ENCODE measurements around the gene SFTPB.

The SFTPB gene

DNA sequence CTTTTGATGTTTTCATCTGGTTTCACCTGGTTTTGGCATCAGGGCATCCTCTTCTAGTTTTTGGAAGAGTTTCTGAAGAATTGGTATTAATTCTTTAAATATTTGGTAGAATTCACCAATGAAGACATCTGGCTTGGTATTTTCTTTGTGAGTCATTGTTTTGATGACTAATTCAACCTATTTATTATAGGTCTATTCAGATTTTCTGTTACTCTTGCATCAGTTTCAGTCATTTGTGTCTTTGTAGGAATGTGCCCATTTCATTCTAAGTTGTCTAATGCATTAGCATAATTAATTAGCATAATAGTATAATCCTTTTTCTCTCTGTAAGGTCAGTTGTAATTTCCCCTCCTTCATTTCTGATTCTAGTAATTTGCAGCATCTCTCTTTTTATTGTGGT, 34.2 kb upstream of the SFTPB start:
- no peak for DNase-seq (ENCODE audit: low read depth)

GRCh38 chr2:85699325-85699724, 31.3 kb upstream of the SFTPB start:
- no peak for DNase-seq (ENCODE audit: low read depth)

DNA sequence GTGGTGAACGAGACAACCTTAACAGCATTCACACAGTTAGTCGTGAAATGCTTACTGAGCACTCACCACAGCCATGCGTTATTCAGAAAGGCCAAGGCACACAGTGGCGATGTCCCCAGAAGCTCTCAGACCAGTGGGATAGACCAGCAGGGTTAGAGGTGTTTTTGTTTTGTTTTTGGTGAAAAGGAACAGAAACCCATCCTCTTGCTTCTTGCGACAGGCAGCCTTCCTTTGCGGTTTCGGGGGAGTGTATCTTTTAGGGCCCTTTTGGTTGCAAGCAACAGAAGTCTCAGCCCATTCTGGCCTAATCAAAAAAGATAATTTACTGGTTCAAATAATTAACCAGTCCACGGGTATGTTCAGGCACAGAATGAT, 30.9 kb upstream of the SFTPB start:
- no peak for DNase-seq (ENCODE audit: low read depth)

DNA sequence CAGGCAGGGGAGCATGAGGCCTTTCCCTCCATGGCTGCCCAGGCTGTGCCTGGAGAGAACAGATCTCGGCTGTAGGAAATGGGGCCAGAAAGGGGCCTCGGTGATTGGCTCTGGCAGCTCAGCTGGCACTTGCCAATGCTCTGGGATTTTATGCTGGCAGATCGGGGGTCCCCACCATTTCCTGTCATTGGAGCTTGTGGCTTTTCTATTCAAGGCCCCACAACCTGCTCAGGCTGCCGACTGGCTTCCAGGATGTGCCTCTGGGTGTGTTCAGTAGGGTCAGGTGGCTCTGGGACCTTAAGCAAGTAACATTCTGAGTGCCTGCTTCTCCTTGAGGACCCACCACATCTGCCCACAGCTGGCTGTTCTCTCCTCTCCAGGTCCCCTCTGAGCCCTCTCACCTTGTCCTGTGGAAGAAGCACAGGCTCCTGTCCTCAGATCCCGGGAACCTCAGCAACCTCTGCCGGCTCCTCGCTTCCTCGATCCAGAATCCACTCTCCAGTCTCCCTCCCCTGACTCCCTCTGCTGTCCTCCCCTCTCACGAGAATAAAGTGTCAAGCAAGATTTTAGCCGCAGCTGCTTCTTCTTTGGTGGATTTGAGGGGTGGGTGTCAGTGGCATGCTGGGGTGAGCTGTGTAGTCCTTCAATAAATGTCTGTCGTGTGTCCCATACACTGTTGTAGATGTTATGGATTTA, 30.3 kb upstream of the SFTPB start:
- DNase-seq (ENCODE audit: low read depth), result no peak

DNA sequence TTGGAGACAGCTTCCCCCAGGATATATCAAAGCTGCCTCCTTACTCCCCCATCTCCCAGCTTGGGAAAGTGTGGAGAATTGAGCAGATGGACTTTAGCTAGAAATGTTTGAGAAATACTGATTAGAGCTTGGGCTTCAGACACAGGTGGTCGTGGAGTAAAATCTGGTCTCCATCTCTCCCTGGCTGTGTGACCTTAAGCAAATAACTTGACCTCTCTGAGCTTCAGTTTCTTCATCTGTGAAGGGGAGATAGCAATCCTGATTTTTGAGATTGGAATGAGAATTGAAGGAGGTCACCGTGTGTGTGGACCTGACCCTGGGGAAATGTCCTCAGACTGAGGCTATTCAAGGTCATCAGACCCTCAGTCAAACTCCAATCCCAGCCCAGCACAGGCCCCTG, 29.7 kb upstream of the SFTPB start:
- no peak for DNase-seq (ENCODE audit: low read depth)

DNA sequence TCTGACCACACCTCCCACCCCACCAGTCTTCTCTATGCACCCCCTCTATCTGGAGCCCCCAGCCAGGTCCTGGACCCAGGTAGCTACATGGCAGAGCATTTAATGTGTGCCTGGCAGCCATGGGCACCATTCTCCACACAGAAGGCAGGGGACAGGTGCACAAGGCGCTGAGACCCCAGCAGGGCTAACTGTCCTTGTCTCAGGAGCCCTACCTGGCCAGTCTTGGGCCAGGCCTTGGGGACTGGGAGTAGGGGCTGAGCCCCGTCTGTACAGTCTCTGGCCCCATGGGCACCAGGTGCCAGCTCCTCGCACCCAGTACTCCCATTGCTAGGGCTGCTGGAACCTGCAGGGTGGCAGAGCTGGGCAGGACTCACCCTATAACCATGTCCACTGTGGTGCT, 29.1 kb upstream of the SFTPB start:
- no peak for DNase-seq (ENCODE audit: low read depth)

DNA sequence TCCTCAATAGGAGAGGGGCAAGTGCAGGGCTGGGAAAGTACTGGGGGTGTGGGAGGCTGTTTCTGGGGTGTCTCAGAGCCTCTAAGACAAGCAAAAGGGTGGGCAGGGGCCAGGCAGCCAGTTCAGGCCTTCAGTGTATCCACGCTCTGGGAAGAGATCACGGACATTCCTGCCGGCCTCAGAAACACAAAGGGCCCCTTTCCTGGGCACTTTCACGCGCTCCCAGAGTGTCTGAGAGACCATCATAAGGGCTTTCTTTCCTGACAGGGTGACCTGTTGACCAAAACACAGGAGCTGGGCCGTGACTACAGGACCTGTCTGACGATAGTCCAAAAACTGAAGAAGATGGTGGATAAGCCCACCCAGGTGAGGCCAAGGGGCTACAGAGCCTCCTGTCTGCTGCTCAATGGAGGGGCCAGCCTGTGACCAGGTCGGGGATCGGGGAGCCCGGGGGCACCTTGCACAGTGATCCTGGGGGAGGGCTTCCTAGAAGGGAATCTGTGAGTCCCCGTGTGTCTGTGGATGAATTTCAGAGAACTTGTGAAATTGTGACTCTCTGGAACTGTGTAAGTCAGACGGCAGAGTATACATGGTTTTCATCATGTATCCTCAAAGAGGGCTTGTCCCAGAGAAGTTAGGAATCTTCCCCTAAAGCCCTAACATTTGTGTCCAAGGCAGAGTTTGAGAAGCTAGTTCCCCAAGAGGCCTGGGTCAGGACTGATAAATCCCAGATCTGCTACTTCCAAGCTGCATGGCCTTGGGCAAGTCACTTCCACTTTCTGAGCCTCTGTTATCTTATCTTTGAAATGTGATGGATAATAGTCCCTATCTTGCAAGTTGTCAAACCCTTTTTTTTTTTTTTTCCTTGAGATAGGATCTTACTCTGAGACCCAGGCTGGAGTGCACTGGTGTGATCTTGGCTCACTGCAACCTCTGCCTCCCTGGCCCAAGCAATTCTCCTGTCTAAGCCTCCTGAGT, 28.0 kb upstream of the SFTPB start:
- no peak for DNase-seq (ENCODE audit: low read depth)

DNA sequence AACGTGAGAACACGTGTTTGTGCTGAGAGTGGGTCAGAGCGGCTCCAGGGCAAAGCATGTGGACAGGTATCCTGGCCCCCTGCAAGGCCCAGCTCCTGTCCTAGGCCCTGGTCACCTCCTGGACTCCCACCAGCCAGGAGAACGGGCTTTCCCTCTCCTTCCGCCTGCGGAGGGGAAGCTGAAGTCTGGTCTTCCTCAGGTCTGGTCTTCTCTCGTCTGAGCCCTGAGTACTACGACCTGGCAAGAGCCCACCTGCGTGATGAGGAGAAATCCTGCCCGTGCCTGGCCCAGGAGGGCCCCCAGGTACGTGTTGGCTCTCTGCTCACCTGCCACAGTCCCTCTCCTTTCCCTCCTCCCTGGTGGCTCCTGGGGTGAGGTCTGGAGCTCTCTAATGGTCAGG, 27.1 kb upstream of the SFTPB start:
- DNase-seq (ENCODE audit: low read depth), result no peak

- DNase-seq (ENCODE audit: low read depth), result no peak
These were observed 26.3 kb upstream of the SFTPB start, which contains the start of gene GNLY for GRCh38 chr2:85694052-85695025. GNLY (plus strand) TSS chr2:85694358; CDS start chr2:85694419, 61 bp downstream.

GRCh38 chr2:85692039-85692645, 24.1 kb upstream of the SFTPB start:
- no peak for DNase-seq (ENCODE audit: low read depth)

DNA sequence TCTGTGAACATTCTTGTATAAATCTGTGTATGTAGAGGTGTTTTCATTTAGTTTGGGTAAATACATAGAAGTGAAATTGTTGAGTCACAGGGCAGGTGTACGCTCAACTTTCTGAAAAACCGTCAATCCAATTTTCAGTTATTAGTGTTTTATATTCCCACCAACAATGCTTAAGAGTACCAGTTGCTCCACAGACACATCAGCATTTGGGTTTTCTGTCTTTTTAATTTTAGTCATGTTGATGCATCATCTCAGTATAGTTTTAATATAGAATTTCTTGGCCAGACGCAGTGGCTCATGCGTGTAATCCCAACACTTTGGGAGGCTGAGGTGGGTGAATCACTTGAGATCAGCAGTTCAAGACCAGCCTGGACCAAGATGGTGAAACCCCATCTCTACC, 22.9 kb upstream of the SFTPB start:
- no peak for DNase-seq (ENCODE audit: low read depth)

DNA sequence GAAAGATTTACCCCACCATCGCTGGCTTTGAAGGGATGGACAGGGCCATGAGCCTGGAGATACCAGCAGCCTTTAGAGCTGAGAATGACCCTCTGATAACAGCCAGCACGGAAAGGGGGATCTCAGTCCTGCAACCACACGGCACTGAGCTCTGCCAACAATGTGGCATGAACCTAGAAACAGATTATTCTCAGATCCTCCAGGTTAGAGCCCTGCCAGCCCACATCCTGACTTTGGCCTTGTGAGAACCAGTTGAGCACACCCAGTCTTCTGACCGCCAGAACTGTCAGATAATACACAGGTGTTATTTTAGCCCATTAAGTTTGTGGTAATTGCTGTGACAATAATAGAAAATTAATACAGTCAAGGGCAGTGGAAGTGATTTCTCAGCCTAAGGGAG, 16.8 kb upstream of the SFTPB start:
- no peak for DNase-seq (ENCODE audit: low read depth)

DNA sequence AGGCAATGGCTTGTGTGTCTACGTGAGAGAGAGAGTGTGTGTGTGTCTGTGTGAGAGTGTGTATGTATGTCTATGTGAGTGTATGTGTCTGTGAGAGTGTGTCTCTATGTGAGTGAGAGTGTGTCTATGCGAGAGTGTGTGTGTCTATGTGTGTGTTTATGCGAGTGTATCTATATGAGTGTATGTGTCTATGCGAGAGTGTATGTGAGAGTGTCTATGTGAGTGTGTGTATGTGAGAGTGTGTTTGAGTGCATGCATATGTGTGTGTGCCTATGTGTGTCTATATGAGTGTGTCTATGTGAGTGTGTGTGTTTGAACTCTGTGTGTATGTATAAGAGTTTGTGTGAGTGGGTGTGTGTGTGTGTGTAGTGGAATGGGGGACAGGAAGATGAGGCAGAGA, 16.4 kb upstream of the SFTPB start:
- DNase-seq (ENCODE audit: low read depth), result no peak

- DNase-seq (ENCODE audit: low read depth), result no peak
These were observed 14.4 kb upstream of the SFTPB start for GRCh38 chr2:85682378-85682777.

DNA sequence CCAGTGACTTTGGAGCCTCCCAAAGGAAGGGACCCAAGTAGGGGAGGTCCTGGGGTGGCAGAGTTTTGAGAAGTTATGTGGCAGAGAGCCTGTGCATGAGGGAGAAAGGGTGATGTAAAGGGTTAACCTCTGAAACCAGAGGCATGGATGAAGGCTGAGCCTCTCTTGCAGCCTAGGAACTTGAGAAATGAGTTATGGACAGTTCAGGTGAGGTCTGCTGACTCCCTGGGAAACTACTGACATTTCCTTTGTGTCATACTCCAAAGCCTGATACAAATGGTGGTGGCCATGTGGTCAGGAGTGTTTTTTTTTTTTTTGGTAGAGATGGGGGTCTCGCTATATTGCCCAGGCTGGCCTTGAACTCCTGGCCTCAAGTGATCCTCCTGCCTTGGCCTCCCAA, 13.8 kb upstream of the SFTPB start:
- DNase-seq (ENCODE audit: low read depth), result no peak

- DNase-seq (ENCODE audit: low read depth), result no peak
These were observed 13.4 kb upstream of the SFTPB start for GRCh38 chr2:85681372-85681763.

DNA sequence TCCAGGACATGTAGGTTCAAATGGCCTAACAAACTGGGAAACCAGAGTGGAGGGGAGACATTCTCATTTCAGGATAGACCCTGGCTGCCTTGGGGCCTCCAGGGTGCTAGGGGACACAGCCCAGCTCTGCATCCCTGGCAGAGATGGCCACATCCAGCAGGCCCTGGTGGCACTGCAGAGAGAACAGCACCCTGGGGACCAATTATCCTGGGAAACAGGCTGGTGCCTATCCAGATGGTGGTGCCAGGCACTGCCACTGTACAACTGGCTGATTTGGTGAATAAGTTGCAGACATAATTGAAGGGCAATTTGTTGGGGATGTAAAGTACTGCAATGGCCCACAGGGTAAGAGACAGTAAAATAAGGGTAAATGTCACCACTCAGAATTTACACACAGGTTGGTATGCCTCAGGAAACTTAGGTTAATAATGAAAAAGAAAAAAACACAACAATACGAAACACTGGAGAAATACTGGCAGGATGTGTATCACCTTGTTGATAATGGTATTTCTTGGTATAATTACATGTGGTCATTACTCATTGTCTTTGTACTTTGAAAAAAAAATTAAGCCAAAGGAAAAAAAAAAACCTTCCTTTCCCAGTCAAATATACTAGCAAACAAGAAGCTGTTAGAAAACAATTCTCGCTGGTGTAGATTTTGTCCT, 12.8 kb upstream of the SFTPB start:
- DNase-seq (ENCODE audit: low read depth), result no peak

- DNase-seq (ENCODE audit: low read depth), result no peak
These were observed 11.0 kb upstream of the SFTPB start for GRCh38 chr2:85678794-85679672.

DNA sequence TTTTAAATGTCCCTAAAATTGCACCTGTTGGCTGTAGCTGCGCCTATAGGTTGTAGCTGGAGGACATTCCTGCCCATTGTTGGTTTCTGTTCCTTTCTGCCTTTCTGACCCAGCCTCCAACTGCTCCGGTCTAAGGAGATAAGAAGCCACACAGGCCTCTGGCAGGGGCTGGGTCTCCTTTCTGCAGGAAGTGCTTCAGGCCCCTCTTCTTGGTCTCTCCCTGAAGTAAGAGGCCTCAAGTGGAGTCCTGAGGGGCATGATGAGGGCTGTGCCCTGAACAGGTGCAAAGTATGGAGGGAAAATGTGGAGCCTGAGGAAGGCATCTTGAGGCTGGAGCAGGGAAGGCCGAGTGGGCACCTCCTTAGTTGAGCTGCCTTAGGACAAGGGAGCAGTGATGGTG, 10.4 kb upstream of the SFTPB start:
- DNase-seq (ENCODE audit: low read depth), result no peak

DNA sequence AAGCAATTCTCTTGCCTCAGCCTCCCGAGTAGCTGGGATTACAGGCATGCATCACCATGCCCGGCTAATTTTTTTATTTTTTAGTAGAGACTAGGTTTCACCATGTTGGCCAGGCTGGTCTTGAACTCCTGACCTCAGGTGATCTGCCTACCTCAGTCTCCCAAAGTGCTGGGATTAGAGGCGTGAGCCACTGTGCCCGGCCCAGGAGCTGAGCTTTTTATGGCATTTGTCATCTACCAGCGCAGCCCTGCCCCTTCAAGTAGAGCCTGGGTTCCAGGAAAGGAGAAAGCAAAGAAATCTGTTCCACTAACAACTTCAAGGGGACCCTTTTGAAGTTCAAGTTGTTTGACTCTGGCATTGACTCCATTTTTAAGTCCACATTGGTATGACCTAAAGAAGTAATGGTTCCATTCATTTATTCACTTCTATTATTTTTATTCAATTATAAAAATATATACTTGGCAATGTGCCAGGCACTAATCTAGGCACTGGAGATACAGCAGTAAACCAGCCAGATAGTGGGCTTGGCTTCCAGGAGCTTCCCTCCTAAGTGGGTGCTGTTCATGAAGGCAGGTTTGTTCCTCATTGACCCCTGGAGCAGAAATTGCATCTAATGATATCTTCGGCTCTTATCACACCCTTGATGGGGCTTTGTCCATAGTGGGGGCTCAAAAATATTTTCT, 8.0 kb upstream of the SFTPB start:
- no peak for DNase-seq (ENCODE audit: low read depth)

Data from non-pigmented ciliary epithelial cell (primary cell).